A549 treated with Hydrocortisone at 1 μM for 4 hours (cell line): ENCODE measurements around the gene TCN2. TPM values are rescaled to one million over a fixed set of nuclear protein-coding genes. Genes with fewer than 3 reads are reported as not detected.

Experiments
- total RNA-seq: library from RNA; stranded (reverse); fragments of 200-300 nt; extraction: Qiagen RNA extraction; gene quantifications from 5 replicates; pipeline ENCODE4 v1.2.3, GENCODE V29; 2022

TCN2 gene
- total RNA-seq = 4.2 to 7.4 TPM (median 5.8 TPM) in 5 replicates

GRCh38 chr22:30606455-30607299 lies at the start of gene TCN2:
TSS of gene TCN2 (plus strand) at chr22:30607174. CDS start at chr22:30607332, 158 bp downstream.

GRCh38 chr22:30574095-30574981 lies 32.6 kb upstream of the TCN2 start, which contains the start of gene GAL3ST1:
TSS of gene GAL3ST1 (minus strand) at chr22:30574665. CDS start at chr22:30557392, 17,273 bp downstream.

GRCh38 chr22:30591588-30592359 lies 15.2 kb upstream of the TCN2 start, which contains the start of gene PES1:
TSS of gene PES1 (minus strand) at chr22:30591910. CDS start at chr22:30591833, 77 bp downstream.

GRCh38 chr22:30635273-30636225 lies 28.6 kb downstream of the TCN2 start, which contains the start of gene SLC35E4:
TSS of gene SLC35E4 (plus strand) at chr22:30635781. CDS start at chr22:30636451, 670 bp downstream.

GRCh38 chr22:30667494-30668385 lies 60.8 kb downstream of the TCN2 start, which contains the start of gene DUSP18:
TSS of gene DUSP18 (minus strand) at chr22:30667875. CDS start at chr22:30664003, 3,872 bp downstream.

Other genes starting within 250 kb of the TCN2 start
- gene RNF215, start 219.8 kb upstream of the TCN2 start, total RNA-seq = 19.7 to 22.8 TPM (median 22.0 TPM) in 5 replicates
- gene SEC14L2, start 210.2 kb upstream of the TCN2 start, total RNA-seq = 68.1 to 117 TPM (median 87.0 TPM) in 5 replicates
- gene MTFP1, start 181.4 kb upstream of the TCN2 start, total RNA-seq = 65.8 to 72.6 TPM (median 68.0 TPM) in 5 replicates
- 0.05 TPM in 1 of 5 replicates, not detected in the others for gene SEC14L3, start 135.2 kb upstream of the TCN2 start, total RNA-seq
- 4.4 to 6.6 TPM (median 5.9 TPM) in 5 replicates for gene SEC14L4, start 101.5 kb upstream of the TCN2 start, total RNA-seq
- not detected in 5 replicates for gene SEC14L6, start 60.4 kb upstream of the TCN2 start, total RNA-seq
- 7.8 to 11.6 TPM (median 10.9 TPM) in 5 replicates for gene GAL3ST1, start 32.5 kb upstream of the TCN2 start, total RNA-seq
- gene PES1, start 15.3 kb upstream of the TCN2 start, total RNA-seq = 100 to 126 TPM (median 108 TPM) in 5 replicates
- 6.3 to 7.2 TPM (median 6.4 TPM) in 5 replicates for gene SLC35E4, start 28.6 kb downstream of the TCN2 start, total RNA-seq
- 3.9 to 5.9 TPM (median 5.5 TPM) in 5 replicates for gene DUSP18, start 60.7 kb downstream of the TCN2 start, total RNA-seq
- gene OSBP2, start 87.7 kb downstream of the TCN2 start, total RNA-seq = 8.3 to 11.0 TPM (median 9.8 TPM) in 5 replicates